Measurements from ENCODE around the gene PLEKHG3. TPM values are rescaled to one million over a fixed set of nuclear protein-coding genes. Genes with fewer than 3 reads are reported as not detected.

PLEKHG3 gene
- total and polyA plus RNA-seq, 2 experiments from 2014 or later, result 23.0 to 83.1 TPM

DNA sequence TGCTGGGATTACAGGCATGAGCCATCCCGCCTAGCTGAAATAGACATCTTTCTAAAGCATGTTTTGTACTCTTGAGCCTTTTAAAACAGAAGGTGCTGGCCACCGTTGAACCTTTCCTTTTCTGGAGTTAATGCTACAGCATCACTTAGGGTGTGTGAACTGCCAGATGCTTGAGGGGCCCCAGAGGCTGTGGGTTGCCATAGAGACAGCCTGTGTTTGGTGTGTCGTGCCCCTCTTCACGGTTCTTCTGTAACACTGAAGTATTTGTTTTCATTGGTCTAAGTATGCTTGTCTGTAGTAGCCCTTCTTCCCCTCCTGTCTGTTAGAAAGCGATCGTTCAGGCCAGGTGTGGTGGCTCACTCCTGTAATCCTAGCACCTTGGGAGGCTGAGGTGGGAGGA lies 30.8 kb downstream of the PLEKHG3 start:
- Histone ChIP-seq H3K4me2 (no peak overlapping the region), H3K9me2 (ENCODE audit: insufficient read depth) (no peaks in the 10 kb centered on the region), H3K27me3 (ENCODE audit: insufficient read depth) (no peaks in the 10 kb centered on the region), H3K27ac (ENCODE audit: low read depth) (no peak overlapping the region), H3F3A (replicated peaks; ENCODE audit: low read depth) (0 out of 2 replicates have a peak, but pooled peaks cover 6% of the 10 kb centered on the region), H2AFZ (no peak overlapping the region), H4K20me1 (replicated peaks; ENCODE audit: insufficient read depth) (peaks cover 8% of the 10 kb centered on the region; the same call in 1 of the 2 replicates), H3K36me3 (ENCODE audit: insufficient read depth) (peaks cover 10% of the 10 kb centered on the region), H3K79me2 (replicated peaks; ENCODE audit: insufficient read depth) (peaks cover 22% of the 10 kb centered on the region), H3K4me1 (ENCODE audit: insufficient read depth) (peaks cover 8% of the 10 kb centered on the region), H3K4me3 (no peak overlapping the region)
- Mint-ChIP-seq H3K27me3 (ENCODE audit: insufficient read depth, low read depth, poor library complexity) (peaks cover 6% of the 10 kb centered on the region), H3K9me3 (no peaks in the 10 kb centered on the region), H3K4me3 (no peak overlapping the region), H3K4me1 (peaks cover 25% of the 10 kb centered on the region), H3K36me3 (ENCODE audit: low read depth) (peaks cover 71% of the 10 kb centered on the region), H3K27ac (no peak overlapping the region)
- no peak for DNase-seq (ENCODE audit: low spot score)
- no peak for TF ChIP-seq ZNF462 (CRISPR knock-in tag; IDR thresholded peaks at IDR 0.05)
- TF ChIP-seq, protein P1, sequence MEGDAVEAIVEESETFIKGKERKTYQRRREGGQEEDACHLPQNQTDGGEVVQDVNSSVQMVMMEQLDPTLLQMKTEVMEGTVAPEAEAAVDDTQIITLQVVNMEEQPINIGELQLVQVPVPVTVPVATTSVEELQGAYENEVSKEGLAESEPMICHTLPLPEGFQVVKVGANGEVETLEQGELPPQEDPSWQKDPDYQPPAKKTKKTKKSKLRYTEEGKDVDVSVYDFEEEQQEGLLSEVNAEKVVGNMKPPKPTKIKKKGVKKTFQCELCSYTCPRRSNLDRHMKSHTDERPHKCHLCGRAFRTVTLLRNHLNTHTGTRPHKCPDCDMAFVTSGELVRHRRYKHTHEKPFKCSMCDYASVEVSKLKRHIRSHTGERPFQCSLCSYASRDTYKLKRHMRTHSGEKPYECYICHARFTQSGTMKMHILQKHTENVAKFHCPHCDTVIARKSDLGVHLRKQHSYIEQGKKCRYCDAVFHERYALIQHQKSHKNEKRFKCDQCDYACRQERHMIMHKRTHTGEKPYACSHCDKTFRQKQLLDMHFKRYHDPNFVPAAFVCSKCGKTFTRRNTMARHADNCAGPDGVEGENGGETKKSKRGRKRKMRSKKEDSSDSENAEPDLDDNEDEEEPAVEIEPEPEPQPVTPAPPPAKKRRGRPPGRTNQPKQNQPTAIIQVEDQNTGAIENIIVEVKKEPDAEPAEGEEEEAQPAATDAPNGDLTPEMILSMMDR (conservative IDR thresholded peaks at IDR 0.05; ENCODE audit: low read depth in 2 of 2), result no peak
- TF ChIP-seq REST (IDR thresholded peaks at IDR 0.05; ENCODE audit: unreplicated experiment), result no peak
- TF ChIP-seq, protein P2, sequence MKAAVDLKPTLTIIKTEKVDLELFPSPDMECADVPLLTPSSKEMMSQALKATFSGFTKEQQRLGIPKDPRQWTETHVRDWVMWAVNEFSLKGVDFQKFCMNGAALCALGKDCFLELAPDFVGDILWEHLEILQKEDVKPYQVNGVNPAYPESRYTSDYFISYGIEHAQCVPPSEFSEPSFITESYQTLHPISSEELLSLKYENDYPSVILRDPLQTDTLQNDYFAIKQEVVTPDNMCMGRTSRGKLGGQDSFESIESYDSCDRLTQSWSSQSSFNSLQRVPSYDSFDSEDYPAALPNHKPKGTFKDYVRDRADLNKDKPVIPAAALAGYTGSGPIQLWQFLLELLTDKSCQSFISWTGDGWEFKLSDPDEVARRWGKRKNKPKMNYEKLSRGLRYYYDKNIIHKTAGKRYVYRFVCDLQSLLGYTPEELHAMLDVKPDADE (IDR thresholded peaks at IDR 0.05), result no peak
- TF ChIP-seq STAT1 (IDR thresholded peaks at IDR 0.05; ENCODE audit: unreplicated experiment), result no peak
- TF ChIP-seq JUNB (IDR thresholded peaks at IDR 0.05; ENCODE audit: unreplicated experiment), result no peak
- TF ChIP-seq EZH2phosphoT487 (IDR thresholded peaks at IDR 0.05; ENCODE audit: unreplicated experiment), result no peak
- no peak for TF ChIP-seq NANOG (IDR thresholded peaks at IDR 0.05; ENCODE audit: borderline replicate concordance)
- TF ChIP-seq POLR2AphosphoS5 (IDR thresholded peaks at IDR 0.05; ENCODE audit: low read depth), result no peak
- TF ChIP-seq ZNF331 (CRISPR knock-in tag; IDR thresholded peaks at IDR 0.05; ENCODE audit: low read depth), result no peak
- no peak for TF ChIP-seq EZH2 (IDR thresholded peaks at IDR 0.05; ENCODE audit: low read depth, unreplicated experiment)
- no peak for TF ChIP-seq CREB1 (CRISPR knock-in tag; IDR thresholded peaks at IDR 0.05; ENCODE audit: low read depth)
- TF ChIP-seq ZNF114 (CRISPR knock-in tag; IDR thresholded peaks at IDR 0.05), result no peak
- ATAC-seq, result no peak
